LNCaP clone FGC (cell line): ENCODE data around the gene PSMC3.

Source experiments
- DNase-seq: peaks from one replicate; pipeline ENCODE4 v3.0.0-alpha.2; 2011; ENCODE audit warnings: low read depth
- H3K4me3 ChIP-seq: 2 replicates; pipeline ENCODE4 v1.5.1; 2011; ENCODE audit warnings: mild to moderate bottlenecking, low read depth, low read length, control low read depth
- TF ChIP-seq, protein P1 (sequence below): IDR thresholded peaks from 2 replicates; pipeline ENCODE4 v1.5.1; 2012; ENCODE audit warnings: mild to moderate bottlenecking; ENCODE audit not compliant: control insufficient read depth, insufficient read depth; ENCODE audit errors: extremely low read depth

The PSMC3 gene

DNA sequence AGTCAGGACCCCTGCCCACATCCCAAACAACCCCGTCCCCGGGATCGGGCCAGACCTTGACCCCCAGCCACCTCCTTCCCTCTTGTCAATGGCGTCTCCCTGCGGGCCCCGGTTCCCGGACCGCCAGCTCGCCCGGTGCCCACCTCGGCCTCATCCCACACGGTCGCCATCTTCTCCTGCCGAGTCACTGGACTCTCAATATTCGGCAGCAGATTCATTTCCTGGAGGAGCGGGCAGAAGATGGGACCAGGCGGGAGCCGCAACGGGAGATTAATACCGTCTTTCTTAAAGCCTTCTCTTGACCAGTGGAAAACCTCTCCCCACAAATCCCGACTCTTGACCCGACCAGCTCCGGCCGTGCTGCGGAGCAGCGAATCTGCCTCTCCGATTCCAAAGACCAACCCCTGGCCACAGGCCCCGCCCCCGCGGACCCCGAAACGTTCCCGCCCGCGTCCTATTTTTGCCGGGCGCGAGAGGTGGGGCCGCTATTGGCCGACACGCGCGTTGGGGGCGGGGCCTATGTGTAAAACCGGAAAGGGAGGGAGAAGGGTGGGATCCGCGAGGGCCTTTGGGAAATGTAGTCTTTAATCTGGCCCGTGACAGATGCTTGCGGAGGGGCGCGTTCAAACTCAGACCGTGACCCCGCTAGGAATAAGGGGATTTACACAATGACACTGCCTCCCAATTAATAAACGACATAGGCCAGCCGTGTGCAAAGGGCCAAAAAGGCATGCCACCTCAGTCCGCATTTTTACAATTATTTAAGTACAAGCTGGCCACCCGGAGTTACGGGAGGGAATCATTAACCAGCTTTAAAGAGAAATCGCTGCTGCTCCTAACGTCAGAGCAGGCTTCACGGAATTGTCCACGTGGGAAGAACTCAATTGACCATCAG, at the start of gene PSMC3:
Gene PSMC3 (minus strand): TSS at position 378 of the 895 bp plus-strand sequence. CDS start 160 bp downstream, at position 218.
- DNase-seq, result peak; percentile 71
- TF ChIP-seq, protein P1, sequence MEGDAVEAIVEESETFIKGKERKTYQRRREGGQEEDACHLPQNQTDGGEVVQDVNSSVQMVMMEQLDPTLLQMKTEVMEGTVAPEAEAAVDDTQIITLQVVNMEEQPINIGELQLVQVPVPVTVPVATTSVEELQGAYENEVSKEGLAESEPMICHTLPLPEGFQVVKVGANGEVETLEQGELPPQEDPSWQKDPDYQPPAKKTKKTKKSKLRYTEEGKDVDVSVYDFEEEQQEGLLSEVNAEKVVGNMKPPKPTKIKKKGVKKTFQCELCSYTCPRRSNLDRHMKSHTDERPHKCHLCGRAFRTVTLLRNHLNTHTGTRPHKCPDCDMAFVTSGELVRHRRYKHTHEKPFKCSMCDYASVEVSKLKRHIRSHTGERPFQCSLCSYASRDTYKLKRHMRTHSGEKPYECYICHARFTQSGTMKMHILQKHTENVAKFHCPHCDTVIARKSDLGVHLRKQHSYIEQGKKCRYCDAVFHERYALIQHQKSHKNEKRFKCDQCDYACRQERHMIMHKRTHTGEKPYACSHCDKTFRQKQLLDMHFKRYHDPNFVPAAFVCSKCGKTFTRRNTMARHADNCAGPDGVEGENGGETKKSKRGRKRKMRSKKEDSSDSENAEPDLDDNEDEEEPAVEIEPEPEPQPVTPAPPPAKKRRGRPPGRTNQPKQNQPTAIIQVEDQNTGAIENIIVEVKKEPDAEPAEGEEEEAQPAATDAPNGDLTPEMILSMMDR, result no peak
- peak within 1 kb of the TSS; percentile 88 for H3K4me3 ChIP-seq

DNA sequence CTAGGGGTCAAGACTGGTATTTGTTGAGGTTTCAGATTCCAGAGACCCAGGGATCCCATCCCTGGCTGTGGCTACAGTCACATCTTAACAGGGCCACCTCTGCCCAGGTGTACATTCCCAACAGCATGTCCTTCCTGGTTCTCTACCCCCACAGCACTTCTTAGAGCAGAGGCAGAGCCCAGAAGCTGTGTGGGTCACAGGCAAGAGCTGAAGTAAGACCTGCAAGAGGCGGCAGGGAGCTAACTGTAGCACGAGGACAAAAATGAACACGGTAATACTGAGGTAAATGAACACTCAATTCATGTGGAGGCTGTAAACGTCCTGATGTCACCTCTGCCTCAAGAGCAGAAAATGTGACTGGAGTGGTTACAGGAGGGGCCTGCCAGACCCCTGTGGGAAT, 44.4 kb upstream of the PSMC3 start:
- DNase-seq, result no peak
- H3K4me3 ChIP-seq, result no peak overlapping the region
- TF ChIP-seq, protein P1, result no peak

DNA sequence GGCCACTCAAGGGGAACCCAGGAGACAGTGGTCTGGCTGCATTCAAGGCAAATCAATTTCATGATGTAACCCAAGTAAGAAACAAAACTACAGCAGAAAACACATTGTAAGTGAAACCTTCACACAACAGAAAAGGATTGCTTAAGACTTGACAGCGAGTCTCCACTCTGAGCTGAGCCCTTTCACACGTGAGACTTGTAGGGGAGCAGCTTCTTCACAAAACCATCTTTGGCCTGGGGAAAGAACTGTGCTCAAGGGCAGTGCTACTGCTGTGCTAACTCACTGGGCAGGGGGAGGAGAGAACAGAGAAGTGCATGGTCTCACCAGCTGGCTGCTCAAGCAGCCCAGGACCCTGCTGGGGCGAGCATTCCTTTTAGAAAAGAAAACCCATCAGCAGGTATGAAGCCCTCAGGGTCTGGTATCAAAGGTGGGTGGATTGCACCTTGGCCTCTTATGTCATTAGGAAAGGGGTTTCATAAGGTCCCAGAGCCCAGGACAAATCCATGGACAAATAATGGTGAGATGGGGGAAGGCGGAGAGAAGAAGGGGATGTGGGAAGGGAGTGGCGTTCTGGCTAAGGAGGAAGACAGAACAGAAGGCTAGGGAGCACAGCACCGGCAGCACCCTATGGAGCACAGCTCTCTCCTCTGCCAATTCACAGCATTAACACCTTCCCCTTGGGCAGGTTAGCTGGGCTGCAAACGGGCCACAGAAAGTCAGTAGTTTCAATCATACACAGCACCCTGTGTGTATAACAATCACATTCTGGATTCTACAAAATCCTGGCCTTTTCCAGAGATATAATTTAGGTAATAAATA, 43.3 kb upstream of the PSMC3 start:
- no peak for DNase-seq
- no peak overlapping the region for H3K4me3 ChIP-seq
- TF ChIP-seq, protein P1, result no peak

DNA sequence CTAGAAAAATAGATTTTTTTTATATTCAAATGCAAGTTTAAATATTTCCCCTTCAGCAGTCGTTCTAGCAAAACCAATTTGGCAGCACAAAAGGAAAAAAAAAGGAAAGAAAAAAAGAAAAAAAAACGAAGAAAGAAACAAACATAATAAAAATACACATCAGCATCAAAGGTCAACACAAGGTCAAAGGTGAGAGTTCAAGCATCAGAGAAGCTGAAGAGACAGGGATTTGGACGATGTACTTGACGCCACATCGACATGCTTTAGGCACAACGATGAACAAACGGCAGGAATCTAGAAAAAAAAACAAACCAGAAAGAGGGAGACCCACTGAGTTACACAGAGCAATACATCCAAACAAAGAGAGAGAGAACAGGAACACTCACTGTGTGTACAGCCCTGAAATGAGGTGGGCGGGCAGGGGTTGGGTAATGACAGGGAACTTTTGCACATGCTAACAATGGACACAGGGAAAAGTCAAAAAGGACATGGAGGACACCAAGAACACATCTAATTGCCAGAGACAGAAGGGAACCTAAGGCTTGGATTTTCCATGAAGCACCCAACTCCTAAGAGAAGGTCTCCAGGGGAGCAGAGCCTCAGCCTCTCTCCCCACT, 42.5 kb upstream of the PSMC3 start:
- no peak overlapping the region for H3K4me3 ChIP-seq
- TF ChIP-seq, protein P1, result no peak
- DNase-seq, result no peak

DNA sequence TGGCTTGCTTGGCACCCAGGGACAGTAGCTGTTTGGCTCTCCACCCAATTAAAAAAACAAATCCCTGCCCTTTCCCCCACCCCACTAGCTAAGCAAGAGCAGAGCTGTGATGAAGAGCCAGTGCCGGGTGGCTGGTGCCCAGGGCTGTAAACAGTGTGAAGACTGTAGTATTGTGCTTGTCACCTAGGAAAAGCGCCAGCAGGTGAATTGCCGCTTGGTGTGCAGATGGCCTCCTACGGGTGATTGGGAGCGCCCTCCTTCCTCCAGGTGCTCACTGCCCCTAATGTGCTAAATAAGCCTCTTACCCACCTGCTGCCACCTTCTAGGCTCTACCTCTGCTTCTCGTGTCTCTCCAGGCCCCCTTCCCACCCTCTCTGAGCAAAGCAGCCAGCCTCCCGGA, 41.1 kb upstream of the PSMC3 start:
- TF ChIP-seq, protein P1, result no peak
- H3K4me3 ChIP-seq, result no peak overlapping the region
- DNase-seq, result peak; percentile 27

DNA sequence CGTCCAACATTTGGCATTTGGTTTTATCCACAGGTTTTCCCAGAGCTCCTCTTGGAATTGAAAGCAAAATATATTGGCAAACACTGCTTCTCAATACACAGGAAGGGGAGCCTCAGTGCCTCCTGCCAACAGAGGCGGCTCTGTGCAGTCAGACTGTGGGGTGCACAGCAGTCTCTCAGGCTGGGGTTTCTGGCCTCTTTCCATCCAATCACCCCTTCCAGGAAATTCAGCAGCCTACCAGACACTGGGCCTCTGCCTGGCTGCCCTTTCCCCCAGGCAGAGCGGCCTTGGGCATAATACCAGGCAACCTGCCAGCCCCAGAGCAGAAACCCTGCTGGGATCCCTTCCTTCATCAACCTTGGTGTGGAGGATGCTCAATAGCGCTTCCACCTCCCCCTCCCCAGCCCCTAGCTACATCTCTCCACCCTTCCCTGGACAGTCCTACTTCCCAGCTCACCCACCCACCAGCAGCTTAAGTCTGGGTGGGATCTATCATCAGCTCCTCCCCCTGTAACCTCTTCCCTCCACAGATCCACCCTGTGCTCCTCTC, 40.5 kb upstream of the PSMC3 start:
- DNase-seq, result peak; percentile 18
- TF ChIP-seq, protein P1, result no peak
- no peak overlapping the region for H3K4me3 ChIP-seq
